Femur (tissue), 1 donor: Measurements from ENCODE around the gene RASIP1.

Source experiments
- DNase-seq: peaks from one replicate; pipeline ENCODE4 v3.0.0-alpha.2; 2017

The RASIP1 gene

DNA sequence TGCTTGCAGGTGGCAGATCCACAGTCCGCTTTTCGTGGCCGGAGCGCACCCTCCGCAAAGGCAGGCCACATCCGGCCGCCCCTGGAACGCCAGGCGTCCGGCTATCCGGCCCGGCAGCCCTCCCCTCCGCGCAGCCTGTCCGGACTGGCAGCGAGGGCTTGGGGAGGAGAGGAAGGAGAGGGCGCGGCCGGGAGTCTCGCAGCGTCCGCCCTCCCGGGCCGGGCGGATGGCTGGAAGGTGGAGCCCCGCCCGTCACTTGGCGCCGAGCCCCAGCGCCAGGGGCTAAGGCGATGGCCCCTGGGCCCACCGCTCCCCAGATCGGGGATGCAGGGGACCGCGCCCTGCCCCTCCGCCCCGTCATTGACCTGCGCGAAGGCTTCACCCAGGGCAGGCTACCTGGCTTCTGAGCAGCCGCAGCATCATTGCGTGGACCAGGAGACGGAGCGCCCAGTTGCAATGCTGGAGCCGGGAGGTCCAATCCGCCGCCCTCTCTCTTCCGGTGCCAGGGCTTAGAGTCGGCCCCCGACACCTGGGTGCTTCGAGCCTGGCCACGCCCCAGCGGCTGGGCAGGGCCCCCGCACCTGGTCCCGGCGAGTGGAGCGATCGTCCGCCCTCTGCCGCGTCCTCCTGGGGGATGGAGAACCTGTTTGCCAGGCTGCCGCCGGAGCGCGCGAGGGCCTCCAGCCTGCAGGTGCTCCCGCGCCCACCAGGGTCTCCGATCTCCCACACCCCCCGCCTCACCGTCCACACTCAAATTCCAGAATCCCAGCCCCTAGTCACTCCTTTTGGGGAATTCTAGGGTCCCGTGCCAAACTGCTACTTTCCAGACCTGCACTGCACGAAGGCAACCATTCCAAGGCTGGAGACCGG, 12.3 kb upstream of the RASIP1 start, which contains the start of gene FUT1:
TSS of gene FUT1 (minus strand) at position 146 of the 870 bp plus-strand sequence. CDS start 1,360 bp downstream, outside the sequence.
- no peak for DNase-seq

GRCh38 chr19:48751845-48752495, 11.6 kb upstream of the RASIP1 start:
- no peak for DNase-seq

DNA sequence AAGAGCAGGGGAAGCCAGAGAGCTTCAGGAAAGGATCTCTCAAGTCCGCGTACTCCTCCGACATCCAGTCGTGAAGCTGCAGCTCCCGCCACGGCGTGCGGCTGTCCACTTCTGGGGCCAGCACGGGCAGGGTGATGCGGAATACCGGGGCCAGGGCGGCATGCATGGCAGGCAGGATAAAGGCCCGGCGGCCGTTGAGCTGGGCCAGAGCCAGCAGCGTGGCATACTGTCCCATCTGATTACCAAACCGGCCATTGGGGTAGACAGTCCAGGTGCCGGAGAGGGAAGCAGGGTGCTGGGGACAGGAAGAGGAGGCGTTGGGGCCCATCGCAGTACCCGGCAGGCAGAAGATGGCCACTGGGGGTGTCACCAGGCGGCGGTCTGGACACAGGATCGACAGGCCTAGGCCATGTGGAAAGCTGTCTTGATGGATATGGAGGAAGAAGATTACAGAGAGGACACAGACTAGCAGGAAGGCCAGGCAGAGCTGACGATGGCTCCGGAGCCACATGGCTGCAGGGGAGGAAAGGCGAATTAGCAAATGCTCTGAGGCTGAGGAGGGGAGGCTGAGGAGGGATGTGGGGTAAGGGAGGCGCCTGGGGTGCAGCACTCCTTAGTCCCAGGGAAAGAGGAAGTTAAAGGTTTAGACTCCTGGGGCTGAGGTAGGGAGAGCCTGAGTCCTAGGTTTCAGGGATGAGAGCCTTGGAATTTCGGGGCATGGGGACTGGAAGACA, 10.5 kb upstream of the RASIP1 start:
- no peak for DNase-seq

GRCh38 chr19:48750351-48750750, 9.9 kb upstream of the RASIP1 start:
- no peak for DNase-seq

GRCh38 chr19:48749571-48750198, 9.3 kb upstream of the RASIP1 start:
- no peak for DNase-seq

DNA sequence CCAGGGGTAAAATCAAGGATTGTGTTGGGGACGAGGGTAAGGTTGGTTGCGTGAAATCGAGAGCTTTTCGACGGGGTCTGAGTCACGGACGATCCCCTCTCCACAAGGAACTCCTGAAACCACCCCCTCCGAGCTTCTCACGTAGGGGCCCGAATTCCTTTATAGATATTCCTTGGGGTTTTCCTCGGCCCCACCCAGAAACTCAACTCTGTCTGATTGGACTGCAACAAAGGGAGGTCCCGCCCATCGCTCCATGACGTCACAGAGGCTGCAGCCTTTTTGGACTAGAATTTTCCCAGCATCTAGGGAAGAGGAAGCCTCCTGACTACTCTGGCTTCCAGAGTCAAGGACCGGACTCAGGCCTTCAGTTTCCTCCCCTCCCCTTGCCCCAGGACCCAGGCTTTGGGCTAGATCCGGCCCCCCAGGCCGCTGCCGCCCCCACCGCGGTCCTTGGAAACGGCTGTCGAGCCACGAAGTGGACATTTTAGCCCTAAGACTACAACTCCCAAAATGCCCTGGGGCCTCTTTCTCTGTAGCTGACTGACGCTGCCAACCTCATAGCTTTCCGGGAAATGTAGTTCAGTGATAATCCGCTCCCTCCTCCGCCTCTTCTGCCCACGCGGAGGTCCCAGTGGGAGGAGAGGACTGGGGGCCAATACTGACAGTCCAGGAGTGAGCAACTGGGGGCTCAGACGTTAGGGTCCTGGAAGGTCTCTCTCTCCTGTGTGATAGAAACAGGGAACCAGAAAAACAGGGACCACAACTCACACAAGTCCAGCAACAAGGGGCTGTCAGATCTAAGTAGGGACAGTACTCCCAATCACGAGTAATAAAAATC, 6.5 kb upstream of the RASIP1 start, which contains the start of gene IZUMO1:
TSS of gene IZUMO1 (minus strand) at position 172 of the 838 bp plus-strand sequence. CDS start 1,050 bp downstream, outside the sequence.
- DNase-seq = peak; percentile 86

DNA sequence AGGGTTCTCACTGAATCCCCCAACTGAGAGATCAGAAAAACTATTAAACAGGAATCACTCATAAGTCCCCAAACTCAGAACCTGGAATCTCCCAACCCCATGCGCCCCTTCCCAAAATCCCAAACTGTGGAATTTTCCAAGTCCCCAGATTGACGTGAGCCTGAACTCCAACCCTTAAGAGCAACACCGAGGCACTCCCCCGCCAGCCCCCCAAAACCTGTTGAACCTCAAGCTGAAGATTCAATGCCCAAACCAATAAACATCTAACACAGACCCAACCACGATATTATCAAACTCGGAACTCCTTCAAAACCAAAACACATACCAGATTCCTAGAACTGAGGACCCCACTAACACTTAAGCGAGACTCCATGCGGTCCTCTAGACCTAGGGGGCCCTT, 5.7 kb upstream of the RASIP1 start:
- no peak for DNase-seq

- peak; percentile 62 for DNase-seq
These were observed 5.0 kb upstream of the RASIP1 start for GRCh38 chr19:48745208-48745995.

DNA sequence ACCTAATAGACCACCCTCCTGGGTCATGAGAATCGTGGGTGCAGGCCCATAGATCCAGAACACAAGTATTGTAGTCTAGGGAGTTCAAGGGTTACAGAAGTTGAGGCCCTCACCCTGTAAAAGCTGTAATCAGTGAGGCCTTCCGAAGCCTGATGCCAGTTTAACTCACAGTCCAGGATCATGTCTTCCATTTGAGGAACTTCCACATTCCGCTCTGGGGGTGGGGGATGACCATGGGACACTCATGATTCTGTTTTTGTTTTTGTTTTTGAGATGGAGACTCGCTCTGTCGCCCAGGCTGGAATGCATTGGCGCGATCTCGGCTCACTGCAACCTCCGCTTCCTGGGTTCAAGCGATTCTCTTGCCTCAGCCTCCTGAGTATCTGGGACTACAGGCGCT, 1.7 kb upstream of the RASIP1 start:
- DNase-seq = no peak

DNA sequence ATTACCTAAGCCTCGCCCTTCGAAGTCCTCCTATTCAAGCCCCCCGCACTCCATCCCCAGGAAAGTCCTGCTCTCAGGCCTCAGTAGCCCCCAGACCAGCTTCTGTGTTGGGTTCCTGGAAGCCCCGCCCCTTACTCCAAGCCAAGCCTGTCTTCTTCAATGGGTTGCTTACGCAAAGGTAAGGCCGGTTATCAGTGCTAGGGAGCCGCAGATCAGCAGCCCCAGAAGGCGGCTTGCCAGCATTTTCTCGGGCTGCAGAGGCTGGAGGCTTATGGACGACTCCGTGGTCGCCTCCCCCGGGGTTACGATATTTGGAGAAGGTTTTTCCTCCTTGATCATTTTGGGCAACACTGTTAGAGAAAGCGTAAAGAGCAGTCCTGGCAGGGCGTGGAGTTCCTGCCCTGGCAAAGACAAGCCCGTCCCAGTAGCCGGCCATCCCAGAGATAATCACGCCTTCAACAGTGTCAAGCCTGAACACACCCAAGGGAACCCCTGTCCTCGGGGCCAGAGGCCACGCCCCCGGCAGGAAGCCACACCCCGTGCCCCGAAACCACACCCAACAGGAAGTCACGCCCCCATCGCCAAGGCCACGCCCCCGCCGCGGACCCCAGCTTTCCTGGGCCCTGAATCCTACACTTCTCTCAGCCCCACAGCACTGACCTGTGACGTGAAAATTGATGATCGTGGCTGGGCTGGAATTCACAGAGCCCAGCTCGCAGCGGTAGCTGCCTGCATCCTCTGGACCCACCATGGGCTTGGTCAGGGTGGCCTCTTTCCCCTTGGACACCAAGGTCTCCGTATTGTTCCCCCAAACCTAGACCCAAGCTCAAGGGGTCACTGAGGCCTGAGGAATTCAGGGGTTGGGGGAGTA, 954 bp upstream of the RASIP1 start:
- DNase-seq = no peak

GRCh38 chr19:48739404-48740163, 826 bp downstream of the RASIP1 start:
- DNase-seq = no peak

GRCh38 chr19:48738557-48739403, 1.6 kb downstream of the RASIP1 start:
- DNase-seq = peak; percentile 97

DNA sequence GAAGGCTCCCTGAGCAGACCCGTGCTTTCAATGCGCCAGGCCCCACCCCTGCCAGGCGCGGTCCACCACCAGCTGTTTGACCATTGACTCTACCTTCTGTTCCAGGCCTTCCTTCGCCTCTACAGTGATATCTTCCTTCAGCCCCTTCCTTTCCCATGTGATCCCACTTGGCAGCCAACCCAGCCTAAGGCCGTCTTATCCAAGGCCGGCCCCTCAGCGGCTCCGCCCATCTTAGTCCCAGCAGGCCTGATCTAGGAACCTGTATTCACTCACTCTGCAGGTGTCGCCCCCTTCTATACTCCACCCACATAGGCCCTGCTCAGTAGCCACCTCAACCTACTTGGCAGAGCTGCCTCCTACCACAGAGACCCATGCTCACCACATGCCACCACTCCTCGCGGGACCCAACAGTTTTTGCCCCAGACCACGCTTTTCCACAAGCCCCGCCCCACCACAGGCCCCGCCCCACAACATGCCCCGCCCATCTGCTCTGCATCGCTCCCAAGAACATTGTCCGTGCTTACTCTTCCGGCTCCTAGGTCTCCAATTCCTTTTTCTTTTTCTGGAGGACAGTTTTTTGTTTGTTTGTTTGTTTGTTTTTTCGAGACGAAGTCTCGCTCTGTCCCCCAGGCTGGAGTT, 2.9 kb downstream of the RASIP1 start:
- DNase-seq = peak; percentile 68

GRCh38 chr19:48735031-48735615, 5.3 kb downstream of the RASIP1 start:
- no peak for DNase-seq

DNA sequence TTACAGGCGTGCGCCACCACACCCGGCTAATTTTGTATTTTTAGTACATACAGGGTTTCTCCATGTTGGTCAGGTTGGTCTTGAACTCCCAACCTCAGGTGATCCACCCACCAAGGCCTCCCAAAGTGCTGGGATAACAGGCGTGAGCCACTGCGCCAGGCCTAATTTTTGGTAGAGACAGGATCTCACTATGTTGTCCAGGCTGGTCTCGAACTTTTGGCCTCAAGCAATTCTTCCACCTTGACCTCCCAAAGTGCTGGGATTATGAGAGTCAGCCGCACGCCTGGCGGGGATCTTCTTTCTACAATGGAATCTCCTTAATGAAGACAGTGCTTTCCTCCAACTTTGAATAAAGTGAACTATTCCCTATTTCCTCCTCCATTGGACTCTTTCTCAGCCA, 5.8 kb downstream of the RASIP1 start:
- DNase-seq = no peak

DNA sequence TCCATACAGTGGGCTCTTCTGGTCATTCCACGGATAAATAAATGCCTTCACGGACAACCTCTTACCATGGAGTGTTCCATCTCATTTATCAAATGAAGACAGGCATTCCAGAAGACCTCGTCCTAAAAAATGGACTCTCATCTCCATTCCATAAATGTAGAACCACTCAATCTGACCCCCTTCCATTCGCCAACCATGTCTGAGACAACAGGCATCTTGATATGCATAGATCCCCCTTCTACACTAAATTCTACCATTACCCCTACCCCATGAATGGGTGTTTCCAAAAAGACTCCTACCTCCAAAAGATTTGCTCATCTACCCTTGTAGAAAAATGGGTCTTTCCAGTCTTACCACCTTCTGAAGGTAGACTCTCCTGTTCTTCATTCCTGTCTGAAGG, 9.0 kb downstream of the RASIP1 start:
- DNase-seq = no peak
